GM21367 (cell line): ENCODE measurements around the gene FHL2.

Experiments
- ATAC-seq: cut with Tn5 transposase; IDR thresholded peaks from one replicate; pipeline ENCODE4 v1.9.1; 2021; ENCODE audit not compliant: unreplicated experiment

The FHL2 gene

GRCh38 chr2:105380432-105381100 lies 18.3 kb downstream of the FHL2 start:
- ATAC-seq, result no peak

DNA sequence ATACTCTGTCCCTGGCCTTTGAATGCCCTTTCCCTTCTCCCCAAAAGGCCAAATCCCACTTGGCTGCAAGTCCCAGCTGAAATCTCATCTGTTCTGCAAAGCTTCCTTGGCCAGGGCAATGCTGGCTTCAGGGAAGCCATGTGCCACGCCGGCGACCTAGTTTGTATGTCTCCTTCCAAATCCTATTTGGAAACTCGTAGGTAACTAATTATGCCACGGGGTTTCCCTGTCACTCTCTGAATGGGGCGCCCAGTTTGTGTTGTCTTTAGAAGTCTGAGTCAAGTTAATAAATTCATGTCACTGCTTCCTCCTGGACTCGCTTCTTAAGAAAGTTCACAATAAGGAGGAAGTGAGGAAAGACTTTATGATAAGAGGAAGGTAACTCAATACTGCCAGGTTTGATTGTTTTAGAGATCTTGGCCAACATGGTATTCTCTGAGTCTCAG lies 19.1 kb downstream of the FHL2 start:
- no peak for ATAC-seq

- ATAC-seq, result no peak
Observed at GRCh38 chr2:105378921-105379383, 19.9 kb downstream of the FHL2 start.

DNA sequence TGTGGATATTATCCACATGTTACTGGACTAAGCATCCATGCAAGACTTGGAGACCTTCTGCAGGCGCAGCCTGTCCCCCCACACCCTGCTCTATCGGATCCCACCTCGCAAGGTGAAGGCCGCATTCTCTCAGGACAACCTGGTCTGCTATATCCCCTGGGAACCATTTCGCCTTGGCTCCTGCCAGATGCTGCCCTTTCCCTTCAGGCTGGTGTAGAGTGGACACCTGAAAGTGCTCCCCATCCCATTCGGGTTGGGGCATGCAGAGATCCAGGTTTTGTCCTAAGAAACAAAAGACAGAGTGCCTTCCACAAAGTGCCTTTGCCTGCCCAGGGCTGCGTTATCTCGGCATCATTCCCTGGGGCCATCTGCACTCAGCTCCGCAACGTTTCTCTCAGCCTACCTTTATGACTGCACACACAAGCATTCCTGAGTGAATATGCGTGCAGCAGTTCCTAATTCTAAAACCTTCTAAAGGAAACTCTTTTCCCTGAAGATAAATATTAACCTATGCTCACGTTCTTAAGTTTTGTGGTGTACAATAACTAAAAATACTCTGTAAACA lies 20.5 kb downstream of the FHL2 start:
- no peak for ATAC-seq

DNA sequence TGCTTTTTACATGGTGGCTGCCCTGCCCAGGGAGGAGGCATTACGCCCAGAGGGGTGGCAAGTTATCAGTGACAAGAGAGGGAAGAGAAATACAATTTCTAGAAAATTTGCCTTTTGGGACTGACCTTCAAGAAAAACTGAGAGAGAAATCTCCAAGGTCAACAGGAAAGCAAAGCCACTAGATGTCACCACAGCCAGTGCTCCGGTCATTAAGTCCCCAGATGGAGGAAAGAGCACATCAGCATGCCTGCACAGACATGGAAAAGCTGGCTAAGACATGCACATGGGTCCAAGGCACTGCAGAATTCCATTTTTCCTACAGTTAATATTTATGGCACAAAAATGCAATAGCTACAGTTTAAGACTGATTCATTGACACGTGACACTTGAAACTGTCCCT lies 21.0 kb downstream of the FHL2 start:
- ATAC-seq, result no peak

DNA sequence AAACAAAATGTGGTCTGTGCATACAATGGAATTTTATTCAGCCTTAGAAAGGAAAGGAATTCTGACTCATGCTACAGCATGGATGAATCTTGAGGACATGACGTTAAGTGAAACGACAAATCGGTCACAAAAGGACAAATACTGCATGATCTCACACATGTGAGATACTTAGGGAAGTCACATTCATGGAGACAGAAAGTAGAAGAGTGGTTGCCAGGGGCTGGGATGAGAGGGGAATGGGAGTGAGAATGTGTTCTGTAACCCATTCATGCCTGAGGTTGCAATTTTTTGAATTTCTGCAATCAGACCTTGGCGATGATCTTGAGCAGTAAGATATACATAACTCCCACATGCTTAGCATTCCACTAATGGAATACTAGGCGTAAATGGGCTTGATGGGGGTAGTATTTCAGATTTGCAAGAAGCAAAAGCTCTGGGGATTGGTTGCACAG lies 22.0 kb downstream of the FHL2 start:
- ATAC-seq, result no peak

DNA sequence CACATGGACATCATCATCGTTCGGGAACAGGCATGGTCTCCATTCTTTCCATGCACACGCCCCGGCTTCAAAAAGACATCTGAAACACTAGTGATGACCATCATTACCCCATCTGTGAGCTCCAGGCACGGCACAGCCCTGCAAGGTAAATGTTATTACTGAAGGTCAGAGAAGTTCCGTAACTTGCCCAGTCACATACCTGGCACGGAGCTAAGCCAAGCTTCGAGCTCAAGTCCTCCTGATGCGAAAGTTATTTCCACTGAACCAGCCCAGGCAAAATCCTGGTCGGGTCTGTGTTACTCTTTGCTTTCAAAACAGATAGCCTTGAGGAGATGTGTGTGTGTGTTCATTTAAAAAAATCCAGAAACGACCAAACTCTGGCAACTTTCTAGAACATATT lies 22.8 kb downstream of the FHL2 start:
- no peak for ATAC-seq

GRCh38 chr2:105375001-105375561 lies 23.8 kb downstream of the FHL2 start:
- no peak for ATAC-seq

- peak; percentile 78 for ATAC-seq
Observed at GRCh38 chr2:105373895-105374401, 24.9 kb downstream of the FHL2 start.

DNA sequence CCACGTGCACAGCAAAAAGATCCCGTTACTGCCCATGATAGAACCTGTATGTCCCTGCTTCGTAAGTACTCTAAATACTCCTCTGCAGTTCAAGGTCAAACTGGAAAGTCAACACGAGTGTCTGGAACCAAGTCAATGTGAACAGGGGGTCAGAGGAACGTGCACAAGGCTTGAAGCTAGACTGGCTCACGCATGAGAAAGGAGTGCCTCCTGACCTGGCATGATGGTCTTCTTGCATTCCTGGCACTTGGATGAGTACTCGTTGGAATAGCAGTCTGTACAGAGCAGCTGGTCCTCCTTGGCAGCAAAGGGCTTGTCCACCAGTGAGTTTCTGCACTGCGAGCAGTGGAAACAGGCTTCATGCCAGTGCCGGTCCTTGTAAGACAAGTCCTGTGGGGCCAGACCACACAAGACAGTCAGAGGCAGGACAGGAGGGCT lies 25.5 kb downstream of the FHL2 start:
- ATAC-seq, result no peak

- ATAC-seq, result no peak
Observed at GRCh38 chr2:105371810-105372209, 27.0 kb downstream of the FHL2 start.

GRCh38 chr2:105371156-105371555 lies 27.7 kb downstream of the FHL2 start:
- no peak for ATAC-seq

GRCh38 chr2:105369777-105370690 lies 28.8 kb downstream of the FHL2 start:
- ATAC-seq, result peak; percentile 92

DNA sequence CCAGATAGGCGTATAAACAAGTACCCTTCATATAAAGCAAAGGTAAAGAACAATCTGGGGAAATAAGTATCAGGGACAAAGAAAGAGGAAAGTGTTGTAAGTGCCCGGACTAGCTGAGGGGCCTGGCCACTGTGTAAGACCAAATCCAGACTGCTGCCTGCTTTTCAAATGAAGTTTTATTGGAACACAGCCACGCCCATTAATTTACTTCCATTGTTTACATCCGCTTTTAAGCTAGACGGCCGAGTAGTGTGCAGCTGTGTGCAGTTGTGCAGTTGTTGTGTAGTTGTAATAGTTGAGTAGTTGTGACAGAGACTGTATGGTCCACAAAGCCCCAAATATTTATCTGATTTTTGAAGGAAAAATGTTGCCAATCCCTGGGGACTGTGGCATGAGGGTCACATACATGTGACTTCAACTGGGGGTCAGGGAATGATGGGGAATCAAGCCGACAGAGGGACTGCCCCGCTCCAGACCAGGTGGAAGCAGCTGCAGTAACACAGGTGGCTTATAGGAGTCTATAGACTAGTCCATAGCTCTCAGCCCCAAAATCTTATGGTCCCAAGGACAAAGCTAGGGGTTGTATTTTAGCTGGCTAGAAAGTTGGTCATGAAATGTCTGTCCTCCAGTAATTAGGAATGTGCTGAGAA lies 30.0 kb downstream of the FHL2 start:
- no peak for ATAC-seq

- no peak for ATAC-seq
Observed at GRCh38 chr2:105365206-105365605, 33.6 kb downstream of the FHL2 start.

GRCh38 chr2:105364436-105365139 lies 34.3 kb downstream of the FHL2 start:
- ATAC-seq, result no peak

DNA sequence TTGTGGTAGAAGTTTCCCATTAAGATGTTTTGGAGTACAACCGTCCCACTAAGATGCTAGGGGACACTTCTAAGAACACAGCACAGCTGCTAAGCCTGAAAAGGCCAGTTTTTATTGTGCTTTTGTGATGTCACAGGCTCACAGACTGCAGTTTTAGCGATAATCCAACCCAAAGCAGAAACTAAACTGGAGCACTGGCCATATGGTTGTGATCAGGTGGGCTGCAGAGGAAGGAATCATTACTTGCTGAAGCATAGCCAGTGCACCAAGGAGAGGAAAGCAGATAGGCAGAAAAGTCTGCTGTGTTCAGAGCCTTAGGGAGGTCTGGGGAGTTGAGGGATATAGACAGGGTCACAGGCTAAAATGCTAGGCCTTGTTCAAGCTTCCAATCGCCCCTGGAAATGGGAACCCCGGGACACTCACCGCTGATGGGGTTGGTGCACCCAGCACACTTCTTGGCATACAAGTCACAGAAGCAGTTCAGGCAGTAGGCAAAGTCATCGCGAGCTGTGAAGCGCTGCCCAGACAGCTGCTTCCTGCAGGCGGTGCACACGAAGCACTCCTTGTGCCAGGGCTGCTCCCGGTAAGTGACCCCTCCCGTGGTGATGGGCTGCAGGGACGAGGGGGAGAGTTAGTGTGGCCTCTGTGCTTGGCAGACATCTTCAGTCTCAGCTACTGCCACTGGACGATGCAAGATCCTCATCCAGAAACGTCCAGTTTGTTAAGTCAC lies 35.8 kb downstream of the FHL2 start:
- no peak for ATAC-seq

GRCh38 chr2:105361102-105361889 lies 37.6 kb downstream of the FHL2 start:
- no peak for ATAC-seq

DNA sequence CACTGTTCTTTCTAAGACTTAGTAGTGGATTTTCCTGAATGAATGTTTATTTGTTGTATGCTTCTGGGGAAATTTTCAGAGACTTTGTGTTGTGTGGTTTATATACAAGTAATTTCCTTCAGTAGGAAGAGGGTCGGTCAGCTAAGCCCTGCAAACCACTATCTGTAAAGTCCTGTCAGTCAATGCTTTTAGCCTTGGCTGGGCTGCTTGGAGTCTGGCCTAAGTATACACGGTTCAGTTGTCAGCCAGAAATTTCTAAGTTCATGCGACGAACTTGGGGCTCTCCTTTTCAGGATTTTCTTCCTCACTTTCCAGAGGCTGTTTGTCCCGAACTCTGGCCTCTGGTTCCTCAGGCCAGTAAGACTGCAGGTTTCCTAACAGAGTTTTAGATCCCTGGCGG lies 40.3 kb downstream of the FHL2 start:
- no peak for ATAC-seq
